ENCODE data around the gene SLC35G3.
A peak's percentile ranks its signal among the peaks of the same experiment; 100 is the strongest.
"Not testable (repeated sequence)": the region's sequence is repeated elsewhere in the genome, so short reads cannot be mapped to it uniquely, and the experiment has no call there.

Gene SLC35G3

GRCh38 chr17:35194001-35194400, at the start of gene SLC35G3:
TSS of gene SLC35G3 (minus strand) at chr17:35194393. CDS start at chr17:35194307, 86 bp downstream.
- DNase-seq: not testable (repeated sequence)

- DNase-seq: no peak
Measured at GRCh38 chr17:35243561-35244340, 49.6 kb upstream of the SLC35G3 start.

GRCh38 chr17:35242805-35243560, 48.8 kb upstream of the SLC35G3 start, which contains the start of gene SLFN5:
TSS of gene SLFN5 (plus strand) at chr17:35243072. CDS start at chr17:35258691, 15,619 bp downstream.
- DNase-seq: peak; percentile 53

- peak; percentile 53 for DNase-seq
Measured at GRCh38 chr17:35242158-35242804, 48.1 kb upstream of the SLC35G3 start.

- no peak for DNase-seq
Measured at GRCh38 chr17:35241520-35241919, 47.3 kb upstream of the SLC35G3 start.

GRCh38 chr17:35240861-35241260, 46.7 kb upstream of the SLC35G3 start:
- DNase-seq: no peak

GRCh38 chr17:35239823-35240222, 45.6 kb upstream of the SLC35G3 start:
- DNase-seq: no peak

GRCh38 chr17:35238821-35239220, 44.6 kb upstream of the SLC35G3 start:
- DNase-seq: no peak

- DNase-seq: no peak
Measured at GRCh38 chr17:35236821-35237220, 42.6 kb upstream of the SLC35G3 start.

- DNase-seq: no peak
Measured at GRCh38 chr17:35235917-35236316, 41.7 kb upstream of the SLC35G3 start.

- no peak for DNase-seq
Measured at GRCh38 chr17:35235289-35235688, 41.1 kb upstream of the SLC35G3 start.

- not testable (repeated sequence) for DNase-seq
Measured at GRCh38 chr17:35234315-35234714, 40.1 kb upstream of the SLC35G3 start.

- no peak for DNase-seq
Measured at GRCh38 chr17:35229638-35230037, 35.4 kb upstream of the SLC35G3 start.

- no peak for DNase-seq
Measured at GRCh38 chr17:35227546-35227945, 33.4 kb upstream of the SLC35G3 start.

GRCh38 chr17:35224436-35224835, 30.2 kb upstream of the SLC35G3 start:
- no peak for DNase-seq

- no peak for DNase-seq
Measured at GRCh38 chr17:35222452-35222851, 28.3 kb upstream of the SLC35G3 start.

GRCh38 chr17:35218915-35219314, 24.7 kb upstream of the SLC35G3 start:
- no peak for DNase-seq

GRCh38 chr17:35217107-35217506, 22.9 kb upstream of the SLC35G3 start:
- no peak for DNase-seq

- DNase-seq: no peak
Measured at GRCh38 chr17:35214631-35215273, 20.6 kb upstream of the SLC35G3 start.

- DNase-seq: no peak
Measured at GRCh38 chr17:35214192-35214591, 20.0 kb upstream of the SLC35G3 start.

GRCh38 chr17:35213412-35213940, 19.3 kb upstream of the SLC35G3 start:
- no peak for DNase-seq

- DNase-seq: no peak
Measured at GRCh38 chr17:35212668-35213067, 18.5 kb upstream of the SLC35G3 start.

GRCh38 chr17:35210741-35211140, 16.5 kb upstream of the SLC35G3 start:
- no peak for DNase-seq

Measured in NCI-H2029 (cell line).